Osteoblast (primary cell): ENCODE data around the gene SH2D3A. TPM values are rescaled to one million over a fixed set of nuclear protein-coding genes. Genes with fewer than 3 reads are reported as not detected.
A peak's percentile ranks its signal among the peaks of the same experiment; 100 is the strongest.

Experiments used
- DNase-seq: peaks from one replicate; pipeline ENCODE4 v3.0.0; 2011; ENCODE audit warnings: low spot score, mixed read lengths; ENCODE audit not compliant: insufficient read length; ENCODE audit errors: missing footprints
- H2AFZ ChIP-seq: 2 replicates; pipeline ENCODE4 v1.6.0; 2011; ENCODE audit warnings: mild to moderate bottlenecking, low read length
- H3K27ac ChIP-seq: 2 replicates; pipeline ENCODE4 v1.5.1; 2011; ENCODE audit warnings: mild to moderate bottlenecking, low read depth, low read length, moderate library complexity
- H3K27me3 ChIP-seq: 2 replicates; pipeline ENCODE4 v1.6.0; 2012; ENCODE audit warnings: mild to moderate bottlenecking, control low read depth, inconsistent platforms, low read length, moderate library complexity; ENCODE audit not compliant: insufficient read depth
- H3K36me3 ChIP-seq: 2 replicates; pipeline ENCODE4 v1.5.1; 2011; ENCODE audit warnings: mild to moderate bottlenecking, low read length, control low read depth, moderate library complexity; ENCODE audit not compliant: insufficient read depth
- H3K4me1 ChIP-seq: 2 replicates; pipeline ENCODE4 v1.5.1; 2011; ENCODE audit warnings: mild to moderate bottlenecking, low read length, control low read depth, moderate library complexity; ENCODE audit not compliant: insufficient read depth
- H3K4me2 ChIP-seq: 2 replicates; pipeline ENCODE4 v1.6.0; 2011; ENCODE audit warnings: mild to moderate bottlenecking, low read length; ENCODE audit not compliant: insufficient read depth
- H3K4me3 ChIP-seq: fragments of 200-600 bp; sonication (generic); 3 replicates; pipeline ENCODE4 v1.5.1; 2012; ENCODE audit warnings: mild to moderate bottlenecking, low read length, inconsistent platforms; ENCODE audit not compliant: insufficient read depth
- H3K79me2 ChIP-seq: 2 replicates; pipeline ENCODE4 v1.6.0; 2012; ENCODE audit warnings: mild to moderate bottlenecking, low read length, control low read depth, inconsistent platforms; ENCODE audit not compliant: insufficient read depth
- H3K9me3 ChIP-seq: 2 replicates; pipeline ENCODE4 v1.5.1; 2011; ENCODE audit warnings: low read depth, low read length, control low read depth
- H4K20me1 ChIP-seq: 2 replicates; pipeline ENCODE4 v1.6.0; 2012; ENCODE audit warnings: mild to moderate bottlenecking, low read length, control low read depth; ENCODE audit not compliant: insufficient read depth
- CTCF ChIP-seq: IDR thresholded peaks from 2 replicates; pipeline ENCODE4 v1.5.1; 2011; ENCODE audit warnings: mild to moderate bottlenecking, low read depth, low read length, moderate library complexity; ENCODE audit errors: extremely low read depth
- total RNA-seq: library from RNA; depleted of rRNA; stranded (reverse); fragments of >200 nt; gene quantifications from 2 replicates; pipeline ENCODE4 v1.2.3, GENCODE V29; 2012

SH2D3A gene
- total RNA-seq, 1 donor: not detected

GRCh38 chr19:6723738-6724137 lies 43.5 kb downstream of the SH2D3A start:
- no peak overlapping the region for H2AFZ ChIP-seq
- H3K79me2 ChIP-seq: no peaks in the 10 kb centered on the region
- DNase-seq: peak; percentile 14
- H3K27me3 ChIP-seq: peaks cover 7% of the 10 kb centered on the region
- H4K20me1 ChIP-seq: no peaks in the 10 kb centered on the region
- TF ChIP-seq CTCF: no peak
- H3K4me1 ChIP-seq: peaks cover 12% of the 10 kb centered on the region
- no peaks in the 10 kb centered on the region for H3K9me3 ChIP-seq
- H3K4me3 ChIP-seq: no peak overlapping the region
- no peaks in the 10 kb centered on the region for H3K36me3 ChIP-seq
- H3K4me2 ChIP-seq: no peak overlapping the region
- no peak overlapping the region for H3K27ac ChIP-seq

- TF ChIP-seq CTCF: no peak
- Histone ChIP-seq H3K27ac (no peak overlapping the region), H3K36me3 (no peaks in the 10 kb centered on the region), H3K4me2 (peak overlapping the region; percentile 51), H2AFZ (no peak overlapping the region), H3K79me2 (no peaks in the 10 kb centered on the region), H3K4me1 (peaks cover 12% of the 10 kb centered on the region), H3K4me3 (no peak overlapping the region), H3K27me3 (peaks cover 7% of the 10 kb centered on the region), H4K20me1 (no peaks in the 10 kb centered on the region), H3K9me3 (no peaks in the 10 kb centered on the region)
- DNase-seq: peak; percentile 68
Observed at GRCh38 chr19:6723108-6723618, 44.1 kb downstream of the SH2D3A start.

GRCh38 chr19:6721773-6722172 lies 45.5 kb downstream of the SH2D3A start:
- Histone ChIP-seq H3K4me2 (no peak overlapping the region), H3K4me1 (peaks cover 12% of the 10 kb centered on the region), H3K27me3 (peaks cover 7% of the 10 kb centered on the region), H3K79me2 (no peaks in the 10 kb centered on the region), H4K20me1 (no peaks in the 10 kb centered on the region), H3K4me3 (no peak overlapping the region), H3K27ac (no peak overlapping the region), H3K36me3 (no peaks in the 10 kb centered on the region), H3K9me3 (no peaks in the 10 kb centered on the region), H2AFZ (no peak overlapping the region)
- DNase-seq: peak; percentile 46
- TF ChIP-seq CTCF: no peak

GRCh38 chr19:6721138-6721474 lies 46.1 kb downstream of the SH2D3A start:
- Histone ChIP-seq H3K4me1 (peaks cover 12% of the 10 kb centered on the region), H4K20me1 (no peaks in the 10 kb centered on the region), H3K4me3 (no peak overlapping the region), H2AFZ (no peak overlapping the region), H3K9me3 (no peaks in the 10 kb centered on the region), H3K27ac (no peak overlapping the region), H3K4me2 (no peak overlapping the region), H3K79me2 (no peaks in the 10 kb centered on the region), H3K27me3 (peaks cover 7% of the 10 kb centered on the region), H3K36me3 (no peaks in the 10 kb centered on the region)
- DNase-seq: peak; percentile 32
- TF ChIP-seq CTCF: no peak
